CD4-positive, alpha-beta T cell treated with Interleukin-17A for 1 hour (primary cell): ENCODE results near the gene SAMHD1.
"Not testable (repeated sequence)": the region's sequence is repeated elsewhere in the genome, so short reads cannot be mapped to it uniquely, and the experiment has no call there.

Experiments
- DNase-seq: peaks from one replicate; pipeline ENCODE4 v3.0.0-alpha.2; 2020

SAMHD1 gene

DNA sequence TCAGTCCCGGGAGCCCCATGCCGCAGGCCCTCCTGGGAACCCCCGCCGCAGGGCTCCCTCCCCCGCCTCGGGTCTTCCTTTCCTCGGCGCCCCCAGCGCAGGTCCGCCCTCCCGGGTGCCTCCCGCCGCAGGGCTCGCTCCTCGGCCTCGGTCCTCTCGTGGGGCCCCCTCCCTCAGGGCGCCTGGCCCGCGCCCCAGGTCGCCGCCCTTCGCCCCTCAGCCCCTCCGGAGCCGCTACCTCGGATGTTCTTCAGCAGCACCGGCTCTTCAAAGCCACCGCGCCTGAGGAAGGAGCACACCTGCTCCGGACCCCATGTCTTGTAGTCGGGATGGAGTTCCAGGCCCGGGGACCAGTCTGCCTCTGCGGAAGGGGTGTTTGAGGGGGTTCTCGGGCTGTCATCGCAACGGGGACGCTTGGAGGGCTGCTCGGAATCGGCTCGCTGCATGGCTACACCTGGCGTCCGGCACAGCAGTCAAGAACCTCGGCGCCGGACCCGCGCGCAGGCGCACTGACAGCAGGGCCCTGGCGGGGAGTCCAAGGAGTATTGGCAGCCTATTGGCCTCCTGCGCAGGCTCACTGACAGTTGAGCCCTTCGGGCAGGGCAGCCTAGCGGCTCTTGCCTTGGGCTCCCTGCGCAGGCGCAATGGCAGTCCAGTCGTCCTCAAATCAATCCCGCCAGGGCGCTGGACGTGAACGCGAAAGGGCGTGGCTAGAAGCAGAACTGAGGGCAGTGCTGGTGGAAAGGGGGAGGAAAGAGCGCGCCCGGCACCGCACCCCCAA lies at the start of gene SAMHD1:
SAMHD1 (minus strand) TSS at position 511 of the 781 bp plus-strand sequence; CDS start at position 446, 65 bp downstream.
- DNase-seq = peak; percentile 93

DNA sequence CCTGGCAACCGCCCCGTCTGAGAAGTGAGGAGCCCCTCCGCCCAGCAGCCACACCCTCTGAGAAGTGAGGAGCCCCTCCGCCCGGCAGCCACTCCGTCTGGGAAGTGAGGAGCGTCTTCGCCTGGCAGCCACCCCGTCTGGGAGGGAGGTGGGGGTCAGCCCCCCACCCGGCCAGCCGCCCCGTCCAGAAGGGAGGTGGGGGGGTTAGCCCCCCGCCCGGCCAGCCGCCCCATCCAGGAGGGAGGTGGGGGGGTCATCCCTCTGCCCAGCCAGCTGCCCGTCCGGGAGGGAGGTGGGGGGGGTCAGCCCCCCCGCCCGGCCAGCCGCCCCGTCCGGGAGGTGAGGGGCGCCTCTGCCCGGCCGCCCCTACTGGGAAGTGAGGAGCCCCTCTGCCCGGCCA lies 48.7 kb upstream of the SAMHD1 start:
- DNase-seq = not testable (repeated sequence)

DNA sequence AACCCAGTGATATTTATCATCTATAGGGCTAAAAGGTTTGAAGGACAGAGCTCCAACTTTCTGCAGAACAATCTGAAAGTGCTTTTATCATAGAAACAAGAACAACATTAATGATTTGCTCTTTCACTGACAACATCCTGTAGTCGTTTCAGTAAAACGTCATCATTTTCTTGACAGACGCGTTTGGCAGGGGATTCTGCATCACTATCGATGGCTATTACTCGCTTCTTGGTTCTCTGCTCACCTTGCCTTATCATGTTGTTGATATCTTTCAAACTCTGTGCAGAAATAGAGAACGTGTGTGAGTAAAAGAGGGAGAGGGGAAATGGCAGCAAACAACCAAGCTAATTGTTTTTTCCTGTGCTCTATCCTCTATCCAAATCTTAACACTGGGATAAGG lies 47.1 kb upstream of the SAMHD1 start:
- DNase-seq = peak; percentile 44

DNA sequence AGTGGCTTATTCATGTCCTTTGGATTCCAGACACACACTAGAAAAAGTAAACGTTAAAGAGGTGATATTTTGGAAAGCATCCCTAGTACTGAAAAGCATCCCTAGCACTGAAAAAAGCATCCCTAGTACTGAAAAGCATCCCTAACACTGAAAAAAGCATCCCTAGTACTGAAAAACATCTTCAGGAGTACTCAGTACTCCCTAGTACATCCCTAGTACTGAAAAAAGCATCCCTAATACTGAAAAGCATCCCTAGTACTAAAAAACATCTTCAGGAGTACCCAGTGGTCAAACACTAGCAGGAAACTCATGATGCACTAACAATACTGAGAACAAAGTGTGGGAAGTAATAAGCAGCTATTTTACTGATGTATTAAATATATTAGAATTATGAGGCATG lies 45.6 kb upstream of the SAMHD1 start:
- no peak for DNase-seq

DNA sequence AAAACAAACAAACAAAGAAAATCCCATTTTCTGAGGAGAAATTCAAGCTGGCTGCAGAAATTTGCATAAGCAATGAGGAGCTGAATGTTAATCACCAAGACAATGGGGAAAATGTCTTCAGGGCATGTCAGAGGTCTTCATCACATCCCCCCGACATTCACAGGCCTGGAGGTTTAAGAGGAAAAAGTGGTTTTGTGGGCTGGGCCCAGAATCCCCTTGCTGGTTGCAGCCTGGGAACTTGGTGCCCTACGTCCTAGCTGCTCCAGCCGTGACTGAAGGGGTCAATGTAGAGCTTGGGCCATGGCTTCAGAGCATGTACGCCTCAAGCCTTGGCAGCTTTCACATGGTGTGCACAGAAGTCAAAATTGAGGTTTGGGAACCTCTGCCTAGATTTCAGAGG lies 42.7 kb upstream of the SAMHD1 start:
- DNase-seq = not testable (repeated sequence)

DNA sequence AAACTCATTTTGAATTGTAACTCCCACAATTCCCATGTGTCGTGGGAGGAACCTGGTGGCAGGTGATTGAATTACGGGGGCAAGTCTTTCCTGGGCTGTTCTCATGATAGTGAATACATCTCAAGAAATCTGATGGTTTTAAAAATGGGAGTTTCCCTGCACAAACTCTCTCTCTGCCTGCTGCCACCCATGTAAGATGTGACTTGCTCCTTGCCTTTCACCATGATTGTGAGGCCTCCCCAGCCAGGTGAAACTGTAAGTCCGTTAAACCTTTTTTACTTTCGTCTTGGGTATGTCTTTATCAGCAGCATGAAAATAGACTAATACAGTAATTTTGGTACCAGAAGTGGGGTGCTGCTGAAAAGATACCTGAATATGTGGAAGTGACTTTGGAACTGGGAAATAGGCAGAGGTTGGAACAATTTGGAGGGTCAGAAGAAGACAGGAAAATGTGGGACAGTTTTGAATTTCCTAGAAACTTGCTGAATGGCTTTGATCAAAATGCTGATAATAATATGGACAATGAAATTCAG lies 41.4 kb upstream of the SAMHD1 start:
- no peak for DNase-seq

DNA sequence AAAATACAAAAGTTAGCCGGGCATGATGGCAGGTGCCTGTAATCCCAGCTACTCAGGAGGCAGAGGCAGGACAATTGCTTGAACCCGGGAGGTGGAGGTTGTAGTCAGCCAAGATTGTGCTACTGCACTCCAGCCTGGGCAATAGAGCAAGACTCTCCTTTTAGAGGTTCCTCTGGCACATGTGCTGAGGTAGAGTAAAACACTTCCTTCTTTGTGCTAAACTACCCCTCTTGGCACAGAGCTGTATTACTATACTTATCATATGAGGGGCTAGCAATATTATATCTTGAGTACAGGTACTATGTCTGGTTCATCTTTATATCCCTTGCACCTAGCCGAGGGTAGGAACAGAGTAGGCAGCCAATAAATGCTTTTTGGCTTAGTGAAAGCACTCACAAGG lies 40.2 kb upstream of the SAMHD1 start:
- no peak for DNase-seq

DNA sequence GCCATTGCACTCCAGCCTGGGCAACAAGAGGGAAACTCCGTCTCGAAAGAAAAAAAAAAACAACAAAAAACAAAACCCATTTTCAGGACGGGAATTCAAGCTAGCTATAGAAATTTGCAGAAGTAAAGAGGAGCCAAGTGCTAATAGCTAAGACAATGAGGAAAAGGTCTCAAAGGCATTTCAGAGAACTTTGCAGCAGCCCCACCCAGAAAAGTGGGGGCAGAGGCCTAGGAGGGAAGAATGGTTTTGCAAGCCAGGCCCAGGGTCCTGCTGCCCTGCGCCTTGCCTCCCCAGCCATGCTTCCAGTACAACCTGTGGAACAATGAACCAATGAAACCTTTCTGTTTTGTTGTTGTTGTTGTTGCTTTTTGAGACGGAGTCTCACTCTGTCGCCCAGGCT lies 38.3 kb upstream of the SAMHD1 start:
- no peak for DNase-seq

DNA sequence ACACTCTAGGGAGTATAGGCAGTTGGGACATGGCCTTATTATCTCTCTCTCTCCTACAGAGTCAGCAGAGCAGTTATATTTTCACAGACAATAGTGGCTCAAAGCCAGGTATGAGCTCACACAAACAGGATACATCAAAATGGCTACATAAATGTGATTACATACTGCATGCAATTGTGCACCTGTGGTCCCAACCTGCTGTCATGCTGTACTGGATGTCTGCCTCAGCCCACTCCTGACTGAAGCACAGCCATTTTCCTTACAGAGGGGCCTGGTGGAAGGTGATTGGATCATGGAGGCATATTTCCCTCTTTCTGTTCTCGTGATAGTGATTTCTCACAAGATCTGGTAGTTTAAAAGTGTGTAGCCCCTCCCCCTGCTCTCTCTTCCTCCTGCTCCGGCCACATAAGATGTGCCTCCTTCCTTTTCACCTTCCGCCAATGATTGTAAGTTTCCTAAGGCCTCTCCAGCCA lies 37.0 kb upstream of the SAMHD1 start:
- DNase-seq = peak; percentile 37

DNA sequence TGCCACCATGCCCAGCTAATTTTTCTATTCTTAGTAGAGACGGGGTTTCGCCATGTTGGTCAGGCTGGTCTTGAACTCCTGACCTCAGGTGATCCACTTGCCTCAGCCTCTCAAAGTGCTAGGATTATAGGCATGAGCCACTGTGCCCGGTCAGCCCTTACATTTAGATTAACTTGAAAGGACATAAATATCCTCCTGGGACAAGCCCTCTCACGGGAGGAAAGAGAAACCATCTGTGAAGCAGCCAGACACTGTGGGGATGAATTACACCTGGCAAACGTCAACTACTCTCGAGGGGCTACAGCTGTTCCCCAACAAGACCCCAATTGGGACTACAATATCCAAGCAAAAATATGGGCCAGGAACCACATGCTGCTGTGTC lies 32.7 kb upstream of the SAMHD1 start:
- no peak for DNase-seq

DNA sequence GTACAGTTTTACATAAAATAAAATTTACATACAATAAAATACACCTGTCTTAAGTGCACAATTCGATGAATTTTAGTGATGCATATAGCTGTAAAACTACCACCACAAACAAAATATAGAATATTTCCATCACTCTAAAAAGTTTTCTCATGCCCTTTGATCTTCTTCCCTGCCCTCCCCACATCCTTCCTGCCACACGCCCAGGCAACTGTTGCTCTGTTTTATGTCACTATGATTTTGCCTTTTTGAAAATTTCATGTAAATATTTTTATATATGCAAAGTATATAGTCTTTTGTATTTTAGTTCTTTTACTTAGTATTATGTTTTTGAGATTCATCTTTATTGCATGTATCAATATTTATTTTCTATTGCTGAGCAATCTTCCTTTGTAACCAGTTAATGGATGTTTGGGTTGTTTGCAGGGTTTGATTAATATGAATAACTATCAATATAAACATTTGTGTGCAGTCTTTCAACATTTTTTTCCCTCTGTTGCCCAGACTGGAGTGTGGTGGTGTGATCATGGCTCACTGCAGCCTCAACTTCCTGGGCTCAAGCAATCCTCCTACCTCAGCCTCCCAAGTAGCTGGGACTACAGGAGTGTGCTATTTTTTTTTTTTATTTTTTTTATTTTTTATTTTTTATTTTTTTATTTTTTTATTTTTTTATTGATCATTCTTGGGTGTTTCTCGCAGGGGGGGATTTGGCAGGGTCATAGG lies 23.8 kb upstream of the SAMHD1 start:
- DNase-seq = peak; percentile 80

DNA sequence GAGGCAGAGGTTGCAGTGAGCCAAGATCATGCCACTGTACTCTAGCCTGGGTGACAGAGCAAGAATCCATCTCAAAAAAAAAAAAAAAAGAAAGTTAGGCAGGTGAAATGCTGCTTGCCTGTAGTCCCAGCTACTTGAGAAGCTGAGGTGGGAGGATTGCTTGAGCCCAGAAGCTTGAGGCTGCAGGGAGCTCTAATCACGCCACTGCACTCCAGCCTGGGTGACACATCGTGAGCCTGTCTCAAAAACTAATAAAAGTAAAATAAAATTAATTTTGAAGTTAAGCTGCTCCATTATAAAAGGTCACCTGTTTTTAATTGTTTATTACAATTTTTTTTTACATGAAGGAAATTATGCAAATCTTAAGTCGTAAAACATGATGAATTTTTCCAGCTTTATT lies 23.2 kb upstream of the SAMHD1 start:
- no peak for DNase-seq

DNA sequence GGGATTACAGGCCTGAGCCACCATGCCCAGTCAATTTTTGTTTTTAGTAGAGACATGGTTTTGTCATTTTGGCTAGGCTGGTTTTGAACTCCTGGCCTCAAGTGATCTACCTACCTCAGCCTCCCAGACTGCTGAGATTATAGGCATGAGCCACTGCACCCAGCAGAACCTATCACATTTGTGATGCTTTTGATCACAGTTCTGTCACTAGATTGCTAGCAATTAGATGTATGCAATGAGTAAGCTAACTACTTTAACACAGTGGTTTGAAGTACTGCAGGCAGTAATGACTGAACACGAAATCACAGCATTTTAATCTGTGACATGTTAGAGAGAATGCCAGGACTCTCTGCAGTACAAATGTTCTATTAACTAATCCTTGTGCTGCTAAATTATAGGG lies 19.6 kb upstream of the SAMHD1 start:
- DNase-seq = no peak

DNA sequence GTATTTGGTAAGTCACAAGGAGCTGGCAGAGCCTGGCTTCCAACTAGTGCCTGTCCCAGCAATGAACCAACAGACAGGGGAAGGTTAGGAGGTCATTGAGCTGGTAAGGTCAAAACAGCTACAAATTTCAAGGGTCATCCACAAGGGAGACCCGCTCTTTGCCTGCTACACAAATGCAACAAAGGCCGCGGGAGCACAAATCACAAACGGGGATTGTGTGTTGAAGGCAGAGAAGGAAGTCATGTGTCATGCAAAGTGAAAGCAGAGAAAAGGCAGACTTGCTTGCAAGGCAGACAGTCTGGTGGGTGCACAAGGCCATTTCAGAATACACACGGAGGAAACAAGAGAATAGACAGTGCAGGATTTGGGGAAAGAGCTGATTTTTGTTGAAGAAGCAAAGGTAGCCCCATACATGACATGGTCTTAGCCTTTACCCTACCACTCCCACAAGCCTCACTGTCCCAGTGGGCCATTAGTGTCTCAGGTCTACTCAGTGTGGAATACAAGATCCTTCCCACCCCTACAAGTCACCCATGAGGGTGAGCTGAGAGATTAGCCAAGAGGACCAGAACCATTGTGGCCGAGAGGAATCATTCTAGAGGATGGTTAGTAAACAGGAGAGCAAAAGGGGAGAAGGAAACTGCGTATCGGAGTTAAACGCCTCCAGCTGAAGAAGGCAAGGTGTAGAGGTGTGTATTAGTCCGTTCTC lies 18.1 kb upstream of the SAMHD1 start:
- peak; percentile 60 for DNase-seq

DNA sequence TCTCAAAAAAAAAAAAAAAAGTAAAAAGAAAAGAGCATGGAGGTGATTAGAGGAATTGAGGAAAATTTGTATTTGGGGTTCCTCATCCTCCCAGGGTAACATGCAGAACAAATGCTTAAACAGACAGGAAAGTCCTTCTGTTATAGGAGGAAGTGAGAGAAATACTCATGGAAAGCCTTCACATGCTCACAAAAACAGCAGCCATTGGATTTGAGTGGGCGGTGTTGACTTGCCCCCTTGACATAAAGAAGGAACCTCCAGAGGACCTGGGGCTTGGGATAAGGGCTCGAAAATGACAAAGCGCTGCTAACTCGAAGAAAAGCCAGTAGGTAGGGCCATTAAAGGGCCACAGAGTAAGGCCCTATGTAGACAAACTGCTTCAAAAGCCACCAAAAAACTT lies 17.5 kb upstream of the SAMHD1 start:
- DNase-seq = no peak

DNA sequence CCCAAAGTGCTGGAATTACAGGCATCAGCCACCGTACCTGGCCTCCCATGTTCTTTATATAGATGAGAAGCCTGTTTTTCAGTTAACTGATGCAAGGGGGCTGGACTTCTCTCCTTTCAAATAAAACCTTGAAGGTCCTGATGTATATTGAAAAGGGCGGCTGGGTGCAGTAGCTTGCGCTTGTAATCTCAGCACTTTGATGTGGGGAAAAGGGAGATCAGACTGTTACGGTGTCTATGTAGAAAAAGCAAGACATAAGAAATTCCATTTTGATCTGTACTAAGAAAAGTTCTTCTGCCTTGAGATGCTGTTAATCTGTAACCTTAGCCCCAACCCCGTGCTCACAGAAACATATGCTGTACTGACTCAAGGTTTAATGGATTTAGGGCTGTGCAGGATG lies 16.1 kb upstream of the SAMHD1 start:
- peak; percentile 46 for DNase-seq

DNA sequence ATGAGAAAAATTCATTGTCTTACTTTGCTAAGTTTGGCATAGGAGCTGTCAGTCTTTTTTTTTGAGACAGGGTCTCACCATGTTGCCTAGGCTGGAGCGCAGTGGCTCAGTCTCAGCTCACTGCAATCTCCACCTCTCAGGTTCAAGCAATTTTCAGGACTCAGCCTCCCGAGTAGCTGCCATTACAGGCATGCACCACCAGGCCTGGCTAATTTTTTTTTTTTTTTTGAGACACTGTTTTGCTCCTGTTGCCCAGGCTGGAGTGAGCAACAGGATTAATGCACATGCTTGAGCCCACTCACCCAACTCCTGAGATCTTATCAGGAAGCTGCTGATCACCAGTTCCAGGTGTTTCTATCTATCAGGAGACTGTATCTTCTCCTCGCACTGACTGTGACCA lies 15.5 kb upstream of the SAMHD1 start:
- DNase-seq = not testable (repeated sequence)

DNA sequence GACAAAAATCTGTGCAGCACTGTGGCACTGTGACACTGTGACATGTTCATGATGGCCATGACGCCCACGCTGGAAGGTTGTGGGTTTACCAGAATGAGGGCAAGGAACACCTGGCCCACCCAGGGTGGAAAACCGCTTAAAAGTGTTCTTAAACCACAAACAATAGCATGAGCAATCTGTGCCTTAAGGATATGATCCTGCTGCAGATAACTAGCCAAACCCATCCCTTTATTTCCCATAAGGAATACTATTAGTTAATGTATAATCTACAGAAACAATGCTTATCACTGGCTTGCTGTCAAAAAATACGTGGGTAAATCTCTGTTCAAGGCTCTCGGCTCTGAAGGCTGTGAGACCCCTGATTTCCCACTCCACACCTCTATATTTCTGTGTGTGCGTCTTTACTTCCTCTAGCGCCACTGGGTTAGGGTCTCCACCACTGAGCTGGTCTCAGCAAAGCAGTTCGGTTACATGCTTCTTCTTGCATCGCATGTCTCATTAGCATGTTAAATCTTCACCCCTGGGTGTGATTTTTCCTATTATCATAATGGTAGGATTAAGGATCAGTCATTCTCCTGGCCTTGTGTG lies 10.9 kb upstream of the SAMHD1 start:
- not testable (repeated sequence) for DNase-seq

DNA sequence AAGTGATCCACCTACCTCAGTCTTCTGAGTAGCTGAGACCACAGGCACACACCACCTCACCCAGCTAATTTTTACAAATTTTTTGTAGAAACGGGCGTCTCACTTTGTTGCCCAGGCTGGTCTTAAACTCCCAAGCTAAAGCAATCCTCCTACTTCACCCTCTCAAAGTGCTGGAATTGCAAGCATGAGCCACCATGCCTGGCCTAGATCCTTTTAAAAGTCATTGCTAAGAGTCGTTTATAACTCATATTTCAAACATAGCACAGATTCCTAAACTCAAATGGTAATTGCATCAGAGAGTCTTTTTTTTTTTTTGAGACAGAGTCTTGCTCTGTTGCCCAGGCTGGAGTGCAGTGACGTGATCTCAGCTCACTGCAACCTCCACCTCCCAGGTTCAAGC lies 7.7 kb upstream of the SAMHD1 start:
- no peak for DNase-seq

DNA sequence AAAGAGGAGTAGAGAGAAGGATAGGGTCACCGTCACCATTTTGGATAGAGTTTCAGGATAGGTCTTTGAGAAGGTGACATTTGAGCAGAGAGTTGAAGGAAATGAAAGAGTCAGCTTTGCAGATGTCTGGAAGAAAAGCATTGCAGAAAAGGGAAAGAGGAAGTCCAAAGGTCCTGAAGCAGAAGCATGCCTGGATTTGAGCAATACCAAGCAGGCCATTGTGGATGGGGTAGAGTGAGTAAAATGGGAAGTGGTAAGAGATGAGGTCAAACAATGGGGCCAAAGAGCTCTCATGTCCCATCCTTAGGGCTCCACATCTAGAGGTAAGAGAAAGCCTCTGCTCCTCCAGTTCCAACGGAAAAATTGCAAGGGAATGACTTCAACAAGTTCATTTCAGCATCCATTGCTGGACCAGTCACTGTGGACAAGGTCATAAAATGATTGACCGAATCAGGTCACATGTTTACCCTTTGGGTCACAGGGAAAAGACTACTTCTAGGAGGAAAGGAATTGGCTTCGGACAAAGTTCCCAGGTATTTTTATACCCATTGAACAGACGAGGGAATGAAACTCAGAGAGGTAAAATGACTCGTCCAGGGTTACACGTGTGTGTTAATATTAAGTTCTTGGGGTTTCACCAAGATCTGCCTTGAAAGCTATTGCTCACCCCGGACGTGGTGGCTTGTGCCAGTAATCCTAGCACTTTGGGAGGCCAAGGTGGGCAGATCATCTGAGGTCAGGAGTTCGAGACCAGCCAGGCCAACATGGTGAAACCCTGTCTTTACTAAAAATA lies 6.6 kb upstream of the SAMHD1 start:
- no peak for DNase-seq

DNA sequence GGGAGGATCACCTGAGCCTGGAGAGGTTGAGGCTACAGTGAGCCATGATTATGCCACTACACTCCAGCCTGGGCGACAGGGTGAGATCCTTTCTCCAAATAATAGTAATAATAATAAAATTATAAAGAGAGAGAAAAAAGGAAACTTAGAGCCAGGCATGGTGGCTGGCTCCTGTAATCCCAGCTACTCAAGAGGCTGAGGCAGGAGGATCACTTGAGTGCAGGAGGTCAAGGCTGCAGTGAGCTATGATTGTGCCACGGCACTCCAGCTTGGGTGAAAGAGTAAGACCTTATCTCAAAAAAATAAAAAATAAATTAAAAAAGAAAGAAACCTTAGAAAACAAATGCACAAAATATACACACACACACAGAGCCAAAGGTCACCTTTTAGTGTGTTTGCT lies 5.2 kb upstream of the SAMHD1 start:
- no peak for DNase-seq

DNA sequence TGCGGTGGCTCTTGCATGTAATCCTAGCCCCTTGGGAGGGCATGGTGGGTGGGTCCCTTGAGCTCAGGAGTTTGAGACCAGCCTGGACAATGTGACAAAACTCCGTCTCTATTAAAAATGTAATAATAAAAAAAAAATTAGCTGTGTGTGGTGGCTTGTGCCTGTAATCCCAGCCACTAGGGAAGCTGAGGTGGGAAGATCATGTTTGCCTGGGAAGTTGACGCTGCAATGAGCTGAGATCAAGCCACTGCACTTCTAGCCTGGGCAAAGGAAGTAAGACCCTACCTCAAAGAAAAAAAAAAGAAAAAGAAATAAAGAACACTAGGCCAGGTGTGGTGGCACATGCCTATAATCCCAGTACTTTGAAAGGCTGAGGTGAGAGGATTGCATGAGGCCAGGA lies 4.5 kb upstream of the SAMHD1 start:
- DNase-seq = no peak
